BE2C (cell line): ENCODE results near the gene CD22.

Experiments used
- DNase-seq: peaks from one replicate; pipeline ENCODE4 v3.0.0-alpha.2; 2020
- H3K27me3 ChIP-seq: fragments of 250-450 bp; sonication (Bioruptor Pico); 2 replicates; pipeline ENCODE4 v1.5.1; 2020; ENCODE audit warnings: mild to moderate bottlenecking
- H3K36me3 ChIP-seq: fragments of 250-450 bp; sonication (Bioruptor Pico); 2 replicates; pipeline ENCODE4 v1.5.1; 2020; ENCODE audit warnings: mild to moderate bottlenecking
- H3K4me1 ChIP-seq: fragments of 250-450 bp; sonication (Bioruptor Pico); 2 replicates; pipeline ENCODE4 v1.5.1; 2020
- H3K4me3 ChIP-seq: 2 replicates; pipeline ENCODE4 v1.5.1; 2011; ENCODE audit warnings: low read depth, low read length
- H3K9me3 ChIP-seq: fragments of 250-450 bp; sonication (Bioruptor Pico); 2 replicates; pipeline ENCODE4 v1.5.1; 2020
- CTCF ChIP-seq: IDR thresholded peaks from 2 replicates; pipeline ENCODE4 v1.5.1; 2012; ENCODE audit warnings: mild to moderate bottlenecking, low read depth, low read length

Gene CD22

GRCh38 chr19:35314858-35315470 lies 14.0 kb upstream of the CD22 start:
- no peak overlapping the region for H3K4me3 ChIP-seq
- H3K9me3 ChIP-seq, result no peaks in the 10 kb centered on the region
- no peak for TF ChIP-seq CTCF
- no peak for DNase-seq
- no peaks in the 10 kb centered on the region for H3K4me1 ChIP-seq
- no peaks in the 10 kb centered on the region for H3K27me3 ChIP-seq
- H3K36me3 ChIP-seq, result no peaks in the 10 kb centered on the region

GRCh38 chr19:35315883-35316282 lies 13.1 kb upstream of the CD22 start:
- no peak for DNase-seq
- TF ChIP-seq CTCF, result no peak
- Histone ChIP-seq H3K9me3 (no peaks in the 10 kb centered on the region), H3K4me1 (no peaks in the 10 kb centered on the region), H3K4me3 (no peak overlapping the region), H3K27me3 (no peaks in the 10 kb centered on the region), H3K36me3 (no peaks in the 10 kb centered on the region)

- Histone ChIP-seq H3K9me3 (no peaks in the 10 kb centered on the region; the same call in 1 of the 2 replicates), H3K4me1 (no peaks in the 10 kb centered on the region), H3K36me3 (no peaks in the 10 kb centered on the region), H3K27me3 (no peaks in the 10 kb centered on the region), H3K4me3 (no peak overlapping the region)
- no peak for TF ChIP-seq CTCF
- no peak for DNase-seq
These were observed 12.4 kb upstream of the CD22 start for GRCh38 chr19:35316560-35316959.

- DNase-seq, result no peak
- Histone ChIP-seq H3K36me3 (no peaks in the 10 kb centered on the region), H3K4me3 (no peak overlapping the region), H3K4me1 (no peaks in the 10 kb centered on the region), H3K27me3 (no peaks in the 10 kb centered on the region), H3K9me3 (no peaks in the 10 kb centered on the region; the same call in 1 of the 2 replicates)
- TF ChIP-seq CTCF, result no peak
These were observed 11.4 kb upstream of the CD22 start for GRCh38 chr19:35317464-35318043.

- no peaks in the 10 kb centered on the region for H3K27me3 ChIP-seq
- H3K4me3 ChIP-seq, result no peak overlapping the region
- no peak for TF ChIP-seq CTCF
- no peaks in the 10 kb centered on the region; the same call in 1 of the 2 replicates for H3K9me3 ChIP-seq
- H3K4me1 ChIP-seq, result no peaks in the 10 kb centered on the region
- DNase-seq, result no peak
- H3K36me3 ChIP-seq, result no peaks in the 10 kb centered on the region
These were observed 10.1 kb upstream of the CD22 start for GRCh38 chr19:35318679-35319448.
